ENCODE measurements around the gene MIPEP.
A peak's percentile ranks its signal among the peaks of the same experiment; 100 is the strongest.

Gene MIPEP

DNA sequence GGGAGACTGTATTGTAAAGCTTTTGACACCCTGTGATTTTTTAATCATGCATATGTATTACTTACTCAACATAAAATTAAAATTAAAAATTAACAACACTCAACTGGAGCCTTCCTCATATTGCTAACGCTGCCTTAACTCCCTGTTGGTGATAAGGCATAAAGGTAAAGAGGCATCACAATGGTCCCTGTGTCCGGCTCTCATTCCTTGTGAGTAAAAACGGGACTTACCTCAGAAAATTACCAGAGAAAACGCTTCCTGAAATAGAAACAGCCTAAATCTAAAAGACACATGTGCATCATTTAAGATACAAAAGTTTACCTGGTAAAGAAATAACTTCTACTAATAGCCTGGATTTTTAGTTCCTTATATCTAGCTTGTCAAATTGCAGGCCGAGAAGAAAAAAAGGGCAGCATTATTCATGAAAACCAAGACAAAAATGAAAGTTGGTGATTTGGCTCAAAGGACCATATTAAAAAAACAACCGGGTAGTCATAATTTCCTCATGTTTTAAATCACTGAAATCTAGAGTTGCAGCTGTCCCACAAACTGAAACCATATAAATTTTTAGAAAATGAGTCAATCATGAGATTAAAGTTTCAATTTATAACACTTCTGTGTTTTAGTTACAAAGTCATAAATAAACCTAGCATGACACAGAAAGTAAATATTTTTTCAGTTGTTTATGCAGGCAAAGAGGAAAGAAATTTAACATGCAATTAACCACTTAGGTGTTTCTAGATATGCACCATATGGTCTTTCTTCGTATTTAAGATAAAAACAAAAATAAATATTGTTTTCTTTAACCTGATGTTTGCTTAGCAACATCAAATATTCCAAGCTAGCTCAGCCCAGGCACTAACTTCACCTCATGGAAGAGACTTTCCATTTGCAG lies 94.7 kb downstream of the MIPEP start:
- DNase-seq (ENCODE audit: low spot score) = peak; percentile 52
- TF ChIP-seq, protein P1, sequence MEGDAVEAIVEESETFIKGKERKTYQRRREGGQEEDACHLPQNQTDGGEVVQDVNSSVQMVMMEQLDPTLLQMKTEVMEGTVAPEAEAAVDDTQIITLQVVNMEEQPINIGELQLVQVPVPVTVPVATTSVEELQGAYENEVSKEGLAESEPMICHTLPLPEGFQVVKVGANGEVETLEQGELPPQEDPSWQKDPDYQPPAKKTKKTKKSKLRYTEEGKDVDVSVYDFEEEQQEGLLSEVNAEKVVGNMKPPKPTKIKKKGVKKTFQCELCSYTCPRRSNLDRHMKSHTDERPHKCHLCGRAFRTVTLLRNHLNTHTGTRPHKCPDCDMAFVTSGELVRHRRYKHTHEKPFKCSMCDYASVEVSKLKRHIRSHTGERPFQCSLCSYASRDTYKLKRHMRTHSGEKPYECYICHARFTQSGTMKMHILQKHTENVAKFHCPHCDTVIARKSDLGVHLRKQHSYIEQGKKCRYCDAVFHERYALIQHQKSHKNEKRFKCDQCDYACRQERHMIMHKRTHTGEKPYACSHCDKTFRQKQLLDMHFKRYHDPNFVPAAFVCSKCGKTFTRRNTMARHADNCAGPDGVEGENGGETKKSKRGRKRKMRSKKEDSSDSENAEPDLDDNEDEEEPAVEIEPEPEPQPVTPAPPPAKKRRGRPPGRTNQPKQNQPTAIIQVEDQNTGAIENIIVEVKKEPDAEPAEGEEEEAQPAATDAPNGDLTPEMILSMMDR (IDR thresholded peaks at IDR 0.05; ENCODE audit: extremely low read depth, missing control alignments) = no peak

- no peak for DNase-seq (ENCODE audit: low spot score)
- TF ChIP-seq, protein P1 (IDR thresholded peaks at IDR 0.05; ENCODE audit: extremely low read depth, missing control alignments) = no peak
These were observed 95.5 kb downstream of the MIPEP start for GRCh38 chr13:23793711-23794110.

GRCh38 chr13:23792680-23793079 lies 96.5 kb downstream of the MIPEP start:
- no peak for DNase-seq (ENCODE audit: low spot score)
- TF ChIP-seq, protein P1 (IDR thresholded peaks at IDR 0.05; ENCODE audit: extremely low read depth, missing control alignments) = no peak

GRCh38 chr13:23790577-23791170 lies 98.5 kb downstream of the MIPEP start:
- TF ChIP-seq, protein P1 (IDR thresholded peaks at IDR 0.05; ENCODE audit: extremely low read depth, missing control alignments) = no peak
- DNase-seq (ENCODE audit: low spot score) = no peak

DNA sequence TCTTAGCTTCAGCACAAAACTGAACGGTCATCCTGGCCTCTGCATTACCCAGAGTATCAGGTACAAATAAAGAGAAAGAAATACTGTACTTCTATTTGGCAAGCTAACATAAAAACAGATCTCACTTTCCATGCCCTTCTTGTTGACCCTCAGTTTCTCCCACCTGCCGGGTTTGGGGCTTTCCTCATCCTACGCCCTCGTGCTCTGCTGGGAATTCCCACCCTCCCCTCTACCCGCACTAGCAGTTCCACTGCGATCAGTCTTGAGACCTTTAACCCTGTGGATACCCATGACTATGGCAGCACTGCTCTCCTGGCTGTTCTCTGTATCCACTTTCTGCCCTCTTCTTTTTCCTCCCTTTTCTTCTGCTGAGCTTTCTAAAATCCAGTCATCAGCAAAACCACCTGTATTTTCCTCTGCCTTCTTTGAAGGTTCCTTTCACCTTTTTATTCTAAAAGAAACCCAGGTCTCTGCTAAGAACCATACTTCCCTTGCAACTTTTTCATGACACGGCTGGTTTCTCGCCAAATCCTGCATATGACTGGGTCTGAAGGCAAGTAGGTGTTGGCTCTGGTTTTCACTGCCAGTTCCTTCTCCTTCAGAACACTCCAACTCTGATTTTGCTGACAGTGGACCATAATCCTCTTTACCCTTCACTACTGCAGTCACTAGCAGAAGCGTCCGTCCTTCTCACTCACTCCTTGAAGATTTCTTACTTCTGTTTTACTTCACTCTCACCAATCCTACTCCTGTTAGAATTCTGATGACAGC lies 99.4 kb downstream of the MIPEP start:
- TF ChIP-seq, protein P1 (IDR thresholded peaks at IDR 0.05; ENCODE audit: extremely low read depth, missing control alignments) = no peak
- no peak for DNase-seq (ENCODE audit: low spot score)

GRCh38 chr13:23788459-23788858 lies 100.7 kb downstream of the MIPEP start:
- no peak for DNase-seq (ENCODE audit: low spot score)
- TF ChIP-seq, protein P1 (IDR thresholded peaks at IDR 0.05; ENCODE audit: extremely low read depth, missing control alignments) = no peak

GRCh38 chr13:23787464-23787863 lies 101.7 kb downstream of the MIPEP start:
- TF ChIP-seq, protein P1 (IDR thresholded peaks at IDR 0.05; ENCODE audit: extremely low read depth, missing control alignments) = no peak

More at GRCh38 chr13:23787464-23787863, 101.7 kb downstream of the MIPEP start:
- no peak for DNase-seq (ENCODE audit: low spot score)
